GM18868 (cell line): ENCODE data around the gene EFCAB10.

Experiments used
- ATAC-seq: cut with Tn5 transposase; IDR thresholded peaks from one replicate; pipeline ENCODE4 v1.9.1; 2021; ENCODE audit warnings: mild to moderate bottlenecking, moderate library complexity; ENCODE audit not compliant: unreplicated experiment

EFCAB10 gene, protein sequence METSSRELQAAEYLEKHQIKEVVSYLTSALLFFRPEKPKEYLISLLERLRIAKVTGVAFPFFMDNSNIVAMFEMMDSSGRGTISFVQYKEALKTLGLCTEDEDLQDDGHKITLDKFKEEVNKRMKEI

DNA sequence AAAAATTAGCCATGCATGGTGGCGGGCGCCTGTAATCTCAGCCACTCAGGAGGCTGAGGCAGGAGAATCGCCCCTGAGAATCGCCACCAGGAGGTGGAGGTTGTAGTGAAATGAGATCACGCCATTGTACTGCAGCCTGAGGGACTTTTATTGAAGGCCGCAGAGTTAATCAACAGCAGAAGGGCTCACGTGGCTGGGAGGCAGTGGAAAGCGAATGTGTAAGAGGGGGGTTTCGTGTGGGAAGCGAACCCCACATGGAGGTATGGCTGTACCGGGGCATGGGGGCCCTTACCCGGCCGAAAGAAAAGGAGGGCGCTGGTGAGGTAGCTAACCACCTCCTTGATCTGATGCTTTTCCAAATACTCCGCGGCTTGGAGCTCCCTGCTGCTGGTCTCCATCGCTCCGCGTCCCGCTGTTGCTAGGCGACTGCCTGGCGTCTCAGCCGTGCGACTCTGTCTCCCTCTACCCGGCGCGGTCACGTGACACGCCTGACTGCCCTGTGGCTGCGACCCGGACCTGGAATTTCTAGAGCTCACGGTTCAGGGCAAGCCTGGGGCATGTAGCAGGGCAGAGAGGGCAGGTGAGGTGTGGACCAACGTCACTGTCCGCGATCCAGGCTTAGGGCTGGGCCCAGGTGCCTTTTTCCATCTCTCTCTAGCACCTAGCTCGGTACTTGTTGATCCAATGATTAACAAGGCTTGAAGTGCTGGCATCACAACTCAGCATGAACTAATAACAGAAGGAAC, at the start of gene EFCAB10:
EFCAB10 (minus strand) TSS at position 428 of the 746 bp plus-strand sequence; CDS start at position 398, 30 bp downstream.
- peak; percentile 39 for ATAC-seq

DNA sequence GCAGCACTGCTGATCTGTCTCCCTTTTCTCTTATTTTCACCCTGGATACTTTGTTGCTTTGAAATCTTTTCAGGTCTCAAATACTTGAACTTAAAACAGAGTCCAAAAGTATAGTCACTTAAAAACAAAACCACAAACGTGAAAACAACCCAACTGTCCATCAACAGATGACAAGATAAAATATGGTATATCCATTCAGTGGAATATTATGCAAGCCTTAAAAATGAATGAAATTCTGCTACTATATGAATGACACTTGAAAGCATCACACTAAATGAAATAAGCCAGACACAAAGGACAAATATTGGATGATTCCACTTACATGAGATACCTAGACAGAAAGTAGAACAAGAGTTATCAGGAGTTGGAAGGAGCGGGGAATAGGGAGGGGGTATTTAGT, 44.7 kb upstream of the EFCAB10 start:
- no peak for ATAC-seq

DNA sequence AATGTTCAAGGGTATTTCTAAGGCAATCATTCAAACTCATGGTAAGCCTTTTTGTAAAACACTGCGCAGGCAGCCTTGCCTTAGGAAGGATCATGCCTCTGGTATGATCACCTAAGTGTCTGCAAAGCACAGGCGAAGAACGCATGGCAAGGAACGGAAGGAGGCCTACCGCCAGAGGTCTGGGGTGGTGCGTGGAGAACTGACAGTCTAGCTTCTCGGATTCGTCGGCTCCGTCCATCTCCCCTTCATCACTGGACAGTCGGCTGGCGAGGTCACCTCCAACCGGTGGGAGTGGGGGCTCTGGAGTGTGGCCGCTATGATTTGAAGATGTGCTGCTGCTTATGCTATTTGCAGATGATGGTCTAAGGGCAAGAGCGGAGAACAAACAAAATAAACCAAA, 42.6 kb upstream of the EFCAB10 start:
- ATAC-seq = no peak

DNA sequence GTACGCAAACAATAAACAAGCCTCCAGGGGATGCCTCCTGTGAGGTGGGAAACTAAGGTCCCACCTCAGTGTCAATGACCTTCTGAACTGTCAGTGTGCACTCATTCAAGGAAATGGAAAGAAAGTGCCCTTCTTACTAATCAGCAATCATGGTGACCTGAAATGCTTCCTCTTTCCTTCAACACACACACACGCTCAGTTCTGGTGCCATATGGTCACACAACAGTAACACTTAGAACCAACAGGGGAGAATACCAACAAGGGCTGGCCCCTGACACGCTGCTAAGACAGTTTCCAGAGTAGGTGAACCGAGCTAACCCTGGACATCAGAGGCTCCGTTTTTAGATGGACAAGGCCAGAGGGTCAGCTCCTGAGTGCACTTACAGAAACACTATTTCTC, 42.1 kb upstream of the EFCAB10 start:
- ATAC-seq = no peak

DNA sequence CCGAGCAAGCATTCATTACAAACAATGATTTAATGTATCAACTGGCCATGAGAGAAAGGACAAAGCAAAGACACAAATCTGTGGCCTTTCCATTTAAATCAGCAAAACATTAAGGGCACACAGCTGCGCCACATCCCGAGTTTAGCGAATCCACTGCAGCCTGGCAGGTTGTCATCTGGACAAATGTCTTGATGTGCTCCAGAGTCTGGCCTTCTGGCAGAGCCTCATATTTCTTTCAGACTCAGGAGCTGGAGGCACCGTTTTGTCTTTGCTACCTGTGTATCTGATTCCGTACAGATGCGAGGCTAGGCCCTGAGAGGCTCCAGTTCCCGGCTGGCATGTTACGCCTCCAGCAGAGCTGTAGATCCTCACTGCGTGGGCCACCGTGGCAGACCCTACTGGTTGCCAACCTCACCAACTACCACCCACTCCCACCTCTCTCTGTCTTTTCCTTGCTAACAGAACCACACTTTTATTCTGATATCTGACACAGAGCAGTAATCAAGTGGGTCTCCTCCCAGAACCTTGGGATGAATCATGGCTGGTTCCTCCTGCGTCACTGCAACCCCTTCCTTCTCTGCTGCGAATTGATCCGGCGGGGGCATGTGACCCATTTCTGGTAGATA, 40.9 kb upstream of the EFCAB10 start:
- ATAC-seq = no peak

DNA sequence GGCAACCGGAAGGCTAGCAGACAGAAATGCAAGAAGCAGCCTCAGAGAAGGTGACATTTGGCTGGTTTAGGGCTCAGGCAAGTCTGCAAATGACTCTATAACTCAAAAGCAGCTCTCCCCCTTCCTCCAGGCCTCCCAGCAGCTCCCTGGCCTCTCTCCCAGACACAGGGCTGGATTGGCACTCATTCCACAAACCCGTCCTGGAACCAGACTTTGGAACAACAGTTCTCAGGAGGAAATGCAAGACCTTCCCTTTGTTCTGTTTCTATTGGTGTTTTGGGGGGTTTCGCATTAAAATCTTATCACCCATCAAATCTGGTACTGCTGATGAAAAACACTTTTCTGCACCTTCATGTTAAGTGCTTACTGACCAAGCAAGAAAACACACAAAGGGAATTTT, 40.3 kb upstream of the EFCAB10 start:
- ATAC-seq = no peak

DNA sequence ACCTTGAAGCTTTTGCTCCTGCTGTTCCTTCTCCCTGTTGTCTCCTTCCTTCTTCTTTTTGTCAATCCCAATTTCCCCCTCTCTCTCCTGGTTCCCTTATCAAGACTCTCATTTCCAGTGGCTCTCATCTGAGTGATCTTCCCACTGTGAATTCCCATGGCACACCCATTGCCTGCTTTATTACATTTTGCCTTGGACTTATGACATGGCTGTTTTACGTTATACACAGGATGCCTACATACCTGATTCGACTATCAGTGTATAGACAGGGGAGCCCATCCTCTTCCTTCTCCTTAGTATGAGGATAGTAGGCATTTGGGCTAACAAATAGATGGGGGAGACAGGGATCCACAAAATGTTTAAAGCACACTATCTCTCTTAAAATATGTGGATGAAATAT, 39.9 kb upstream of the EFCAB10 start:
- no peak for ATAC-seq

DNA sequence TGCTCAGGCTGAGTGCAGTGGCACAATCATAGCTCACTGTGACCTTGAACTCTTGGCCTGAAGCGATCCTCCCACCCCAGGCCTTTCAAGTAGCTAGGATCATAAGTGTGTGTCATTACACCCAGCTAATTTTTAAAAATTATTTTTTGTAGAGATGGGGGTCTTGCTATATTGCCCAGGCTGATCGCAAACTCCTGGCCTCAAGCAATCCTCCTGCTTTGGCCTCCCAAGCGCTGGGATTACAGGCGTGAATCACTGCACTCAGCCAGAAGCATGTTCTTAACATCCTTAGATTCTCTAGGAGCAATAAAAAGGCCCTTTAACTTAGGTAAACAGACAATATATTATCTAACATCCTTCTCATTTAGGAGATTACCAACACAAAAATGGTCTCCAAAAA, 38.3 kb upstream of the EFCAB10 start:
- ATAC-seq = no peak

DNA sequence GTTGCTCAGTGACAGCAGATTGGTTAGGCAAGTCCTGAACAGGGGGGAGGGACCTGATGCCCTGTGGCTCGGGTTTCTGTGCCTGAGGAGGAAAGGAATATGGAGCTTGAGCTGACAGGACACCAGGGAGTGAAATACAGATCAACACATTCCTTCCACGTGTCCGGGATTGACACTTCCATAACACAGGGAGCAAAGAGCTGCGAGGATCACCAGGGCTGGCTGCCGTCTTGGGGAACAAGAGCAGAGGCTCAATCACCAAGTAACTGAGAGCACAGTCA, 36.7 kb upstream of the EFCAB10 start:
- no peak for ATAC-seq

DNA sequence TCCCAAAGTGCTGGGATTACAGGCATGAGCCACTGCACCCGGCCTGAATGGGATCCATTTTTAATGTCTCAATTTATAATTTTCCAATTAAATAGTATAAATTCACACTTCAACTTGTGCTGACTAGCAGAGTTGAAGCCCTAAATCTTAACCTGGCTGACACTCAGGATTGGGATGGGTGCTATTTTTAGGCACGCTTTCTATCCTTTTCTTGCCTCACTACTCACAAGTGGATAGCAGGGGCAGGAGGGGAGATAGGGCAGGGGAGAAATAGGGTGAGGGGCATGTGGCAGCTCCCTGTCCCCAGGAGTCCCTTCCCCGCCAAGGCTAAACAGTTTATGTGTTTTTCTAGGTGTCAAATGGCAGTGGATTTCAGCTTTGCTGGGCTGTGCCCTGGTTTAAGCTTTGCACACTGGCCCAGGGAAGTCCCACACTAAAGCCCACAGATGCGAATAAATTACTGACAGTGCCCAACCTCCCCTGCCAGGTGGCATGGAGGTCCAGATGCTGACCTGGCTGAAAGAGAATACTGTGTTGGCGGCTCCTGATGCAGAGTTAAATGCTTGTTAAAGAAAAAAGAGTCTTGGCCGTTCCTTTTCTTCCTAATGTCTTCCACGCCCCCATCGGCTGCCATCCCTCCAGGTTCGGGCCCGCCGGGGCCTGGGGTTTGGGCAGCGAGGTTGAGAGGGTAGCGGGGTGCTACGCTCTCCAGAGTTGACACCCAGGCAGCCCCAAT, 36.2 kb upstream of the EFCAB10 start:
- ATAC-seq = no peak

DNA sequence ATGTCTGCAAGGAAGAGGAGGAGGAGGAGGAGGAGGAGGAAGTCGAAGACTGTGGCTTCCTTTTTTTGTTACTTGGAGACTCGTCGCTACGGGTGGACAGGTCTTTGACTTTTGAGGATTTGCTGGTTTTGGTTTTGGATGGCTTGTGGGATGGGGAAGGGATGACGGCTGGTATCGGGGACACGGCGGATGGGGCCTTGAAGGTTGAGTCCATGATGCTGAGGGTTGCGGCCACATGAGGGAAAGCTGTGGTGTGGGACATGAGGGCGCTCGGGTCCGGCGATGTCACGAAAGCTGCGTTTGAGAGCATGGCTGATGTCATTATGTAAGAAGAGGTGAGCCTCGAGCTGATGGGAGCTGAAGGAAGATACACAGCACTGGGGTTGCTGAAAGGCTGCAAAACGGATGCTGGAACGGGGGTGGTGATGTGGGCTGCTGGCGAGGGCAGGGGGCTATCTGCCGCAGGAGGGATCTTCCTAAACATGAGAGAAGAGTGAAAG, 33.1 kb upstream of the EFCAB10 start:
- ATAC-seq = no peak

DNA sequence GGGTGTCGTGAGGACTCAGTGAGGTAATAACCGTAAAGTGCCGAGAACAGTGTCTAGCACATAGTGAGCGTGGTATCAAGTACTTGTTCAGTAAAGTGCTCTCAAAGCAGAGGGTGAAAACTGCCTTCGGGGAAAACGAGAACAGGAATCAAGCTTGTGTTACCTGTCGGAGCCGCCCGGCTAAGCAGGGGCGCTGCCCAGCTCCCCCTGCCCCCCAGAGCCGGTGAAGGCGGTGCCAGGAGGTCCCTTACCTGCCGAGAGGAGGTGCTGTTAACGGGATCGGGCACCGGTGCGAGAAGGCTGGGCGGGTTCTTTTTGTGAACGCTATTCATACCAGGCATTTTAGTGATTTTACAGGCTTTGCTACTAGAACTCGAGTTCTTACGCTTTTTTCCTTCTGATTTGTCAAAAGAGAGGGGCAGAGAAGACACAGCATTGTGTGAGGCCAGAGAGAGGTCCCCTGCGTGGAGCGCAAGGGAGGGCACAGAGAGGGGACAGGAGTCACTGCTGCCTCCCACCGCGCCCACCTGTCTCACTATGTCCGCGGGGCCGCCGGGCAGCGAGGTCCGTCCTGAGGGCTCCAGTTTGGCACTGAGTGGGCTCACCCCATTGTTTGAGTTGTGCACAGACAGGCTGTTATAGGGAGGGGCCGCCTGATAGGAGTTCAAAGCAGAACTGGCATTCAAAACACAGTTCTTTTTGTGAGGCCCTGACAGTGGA, 32.5 kb upstream of the EFCAB10 start:
- ATAC-seq = no peak

DNA sequence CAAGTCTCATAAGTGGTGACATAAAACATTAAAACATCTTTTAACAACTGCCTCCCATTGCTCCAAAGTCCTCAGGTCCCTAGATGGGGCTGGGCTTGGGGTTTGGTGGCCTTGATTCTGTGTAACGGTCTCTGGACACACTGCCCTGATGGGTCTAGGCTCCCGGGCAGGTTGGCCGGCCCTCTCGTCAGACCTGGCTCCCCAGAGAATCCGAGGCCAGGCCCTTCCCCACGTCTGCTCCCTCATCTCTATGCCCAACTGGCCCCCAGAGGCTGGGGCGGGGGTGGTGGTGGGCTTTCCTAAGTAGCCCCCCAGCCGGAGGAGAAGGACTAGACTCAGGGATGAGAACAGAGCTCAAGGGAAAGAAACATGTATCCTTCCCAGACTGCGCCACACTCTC, 31.5 kb upstream of the EFCAB10 start:
- no peak for ATAC-seq

DNA sequence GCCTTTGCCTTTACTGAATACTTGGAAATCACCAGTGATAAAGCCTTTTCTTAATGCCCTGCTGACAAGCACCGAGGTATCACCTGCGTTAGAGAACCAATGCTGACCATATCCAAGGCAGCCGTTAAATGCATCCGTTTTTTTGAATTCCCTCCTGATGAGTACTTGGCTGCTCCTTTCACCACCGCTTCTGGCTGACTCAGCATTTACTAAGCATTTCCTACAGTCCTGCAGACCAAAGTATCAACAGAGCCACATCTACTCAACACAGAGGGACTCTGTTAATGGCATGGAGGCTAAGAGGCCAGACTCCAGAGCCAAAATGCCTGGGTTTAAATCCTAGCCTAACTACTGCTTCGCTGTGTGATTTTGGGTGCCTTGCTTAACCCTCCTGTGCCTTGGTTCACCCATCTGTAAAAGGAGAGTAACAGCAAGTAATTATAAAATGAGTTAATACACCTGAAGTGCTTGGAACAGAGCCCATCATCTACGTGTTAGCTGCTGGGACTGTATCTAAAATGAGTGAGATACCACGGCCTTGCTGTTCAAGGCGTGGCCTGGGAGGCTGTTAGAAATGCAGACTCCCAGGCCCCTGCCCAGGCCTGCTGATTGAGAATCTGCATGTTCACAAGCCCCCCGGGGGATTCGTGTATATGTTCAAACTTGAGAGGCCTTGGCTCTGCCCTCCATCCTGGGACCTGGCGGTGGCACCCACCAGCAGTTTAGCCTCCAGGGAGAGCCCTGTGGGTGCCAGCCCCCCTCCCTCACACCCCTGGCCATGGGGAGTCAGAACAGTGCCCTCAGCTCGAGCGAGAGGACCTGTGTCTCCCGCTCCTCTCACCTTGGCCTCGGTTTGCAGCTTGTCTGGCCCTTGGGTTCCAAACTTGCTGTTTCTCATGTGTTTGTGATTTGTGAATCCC, 30.8 kb upstream of the EFCAB10 start:
- ATAC-seq = no peak

DNA sequence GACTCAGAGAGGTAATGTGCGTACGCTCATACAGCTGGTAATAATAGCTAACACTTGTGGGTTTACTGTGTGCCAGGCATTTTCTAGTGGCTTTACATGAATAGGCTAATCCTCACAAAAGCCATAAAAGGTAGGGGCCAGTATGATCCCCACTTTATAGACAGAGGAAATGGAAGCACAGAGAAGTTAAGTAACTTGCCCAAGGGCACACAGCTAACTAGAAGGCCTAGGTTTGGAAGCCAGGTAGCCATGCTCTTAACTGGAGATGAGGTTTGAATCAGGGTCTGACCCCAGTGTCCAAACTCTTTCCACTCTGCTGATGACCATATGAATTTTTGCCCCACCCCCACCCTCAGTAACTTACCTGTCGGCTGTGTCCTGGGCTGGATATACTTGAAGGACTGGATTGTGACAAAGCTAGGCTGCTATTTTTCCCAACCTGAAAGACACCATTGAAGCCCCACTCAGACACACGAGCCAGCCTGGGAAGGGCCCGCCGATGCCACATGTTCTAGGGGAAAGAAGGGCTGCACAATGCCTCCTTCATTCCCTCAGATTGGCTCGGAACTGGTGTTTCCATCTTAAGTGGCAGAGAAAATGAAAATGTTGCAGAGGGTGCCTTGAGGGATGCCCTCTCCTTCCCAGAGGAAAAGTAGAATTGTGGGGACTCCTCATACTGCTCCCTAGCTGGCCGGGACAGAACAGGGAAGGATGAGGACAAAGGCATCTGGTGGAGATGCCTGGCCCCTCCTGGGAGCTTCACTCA, 29.1 kb upstream of the EFCAB10 start:
- no peak for ATAC-seq

DNA sequence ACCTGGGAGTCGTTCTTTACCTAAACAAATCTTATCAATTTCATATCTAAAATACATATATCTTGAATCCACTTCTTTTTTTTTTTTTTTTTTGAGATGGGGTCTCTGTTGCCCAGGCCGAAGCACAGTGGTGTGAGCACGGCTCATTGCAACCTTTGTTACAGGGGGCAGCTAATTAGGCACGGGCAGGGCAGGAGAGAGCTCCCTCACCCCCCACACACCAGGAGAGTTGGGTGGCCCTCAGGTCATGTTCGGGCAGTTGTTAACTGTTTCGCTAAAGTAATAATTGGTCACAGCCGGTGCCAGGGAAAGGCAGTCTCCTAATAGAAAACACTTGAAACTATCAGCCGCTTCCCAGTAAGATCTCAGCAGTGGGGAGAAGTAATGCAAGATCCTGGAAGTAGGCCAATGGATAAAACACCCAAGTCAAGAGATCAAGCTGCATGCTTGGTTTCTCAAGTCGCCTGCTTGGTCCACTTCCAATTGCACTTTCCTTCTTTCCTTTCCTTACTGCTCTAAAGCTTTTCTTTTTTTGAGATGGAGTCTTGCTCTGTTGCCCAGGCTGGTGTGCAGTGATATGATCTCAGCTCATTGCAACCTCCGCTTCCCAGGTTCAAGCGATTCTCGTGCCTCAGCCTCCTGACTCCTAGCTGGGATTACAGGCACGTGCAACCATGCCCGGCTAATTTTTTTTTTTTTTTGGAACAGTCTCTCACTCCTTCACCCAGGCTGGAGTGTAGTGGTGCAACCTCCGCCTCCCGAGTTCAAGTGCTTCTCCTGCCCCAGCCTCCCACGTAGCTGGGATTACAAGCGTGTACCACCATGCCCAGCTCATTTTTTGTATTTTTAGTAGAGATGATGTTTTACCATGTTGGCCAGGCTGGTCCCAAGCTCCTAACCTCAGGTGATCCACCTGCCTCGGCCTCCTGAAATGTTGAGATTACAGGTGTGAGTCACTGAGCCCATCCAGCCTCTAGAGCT, 21.3 kb upstream of the EFCAB10 start:
- no peak for ATAC-seq

DNA sequence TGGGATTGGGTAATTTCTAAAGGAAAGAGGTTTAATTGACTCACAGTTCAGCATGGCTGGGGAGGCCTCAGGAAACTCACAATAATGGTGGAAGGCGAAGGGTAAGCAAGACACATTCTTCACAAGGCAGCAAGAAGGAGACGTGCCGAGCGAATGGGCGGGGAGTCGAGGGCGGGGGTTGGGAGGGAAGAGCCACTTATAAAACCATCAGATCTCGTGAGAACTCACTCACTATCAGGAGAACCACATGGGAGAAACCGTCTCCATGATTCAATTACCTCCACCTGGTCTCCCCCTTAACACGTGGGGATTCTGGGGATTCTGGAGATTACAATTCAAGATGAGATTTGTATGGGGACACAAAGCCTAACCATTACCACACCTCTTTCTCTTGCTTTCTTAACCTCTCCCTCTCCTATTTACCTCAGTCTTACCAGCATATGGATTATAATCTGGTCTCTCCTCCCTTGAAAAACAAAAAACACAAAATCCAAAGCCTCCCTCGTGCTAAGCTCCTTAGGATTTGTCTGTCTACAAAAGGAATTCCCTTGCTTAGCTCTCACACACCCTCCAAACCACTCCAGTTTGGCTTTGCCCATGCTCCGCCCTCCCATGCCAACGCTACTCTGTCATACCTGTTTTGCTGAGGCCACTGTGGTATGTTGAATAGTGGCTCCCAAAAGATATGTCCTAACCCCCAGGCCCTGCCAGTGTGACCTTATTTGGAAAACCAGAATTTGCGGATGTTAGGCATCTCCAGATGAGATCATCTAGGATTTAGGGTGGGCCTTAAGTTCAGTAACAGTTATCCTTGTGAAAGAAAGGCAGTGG, 19.6 kb upstream of the EFCAB10 start:
- ATAC-seq = no peak
